ENCODE results near the gene DLK1. TPM values are rescaled to one million over a fixed set of nuclear protein-coding genes. Genes with fewer than 3 reads are reported as not detected.

The DLK1 gene
- total RNA-seq, 1 donor from 2014 or later = 0.39 TPM

DNA sequence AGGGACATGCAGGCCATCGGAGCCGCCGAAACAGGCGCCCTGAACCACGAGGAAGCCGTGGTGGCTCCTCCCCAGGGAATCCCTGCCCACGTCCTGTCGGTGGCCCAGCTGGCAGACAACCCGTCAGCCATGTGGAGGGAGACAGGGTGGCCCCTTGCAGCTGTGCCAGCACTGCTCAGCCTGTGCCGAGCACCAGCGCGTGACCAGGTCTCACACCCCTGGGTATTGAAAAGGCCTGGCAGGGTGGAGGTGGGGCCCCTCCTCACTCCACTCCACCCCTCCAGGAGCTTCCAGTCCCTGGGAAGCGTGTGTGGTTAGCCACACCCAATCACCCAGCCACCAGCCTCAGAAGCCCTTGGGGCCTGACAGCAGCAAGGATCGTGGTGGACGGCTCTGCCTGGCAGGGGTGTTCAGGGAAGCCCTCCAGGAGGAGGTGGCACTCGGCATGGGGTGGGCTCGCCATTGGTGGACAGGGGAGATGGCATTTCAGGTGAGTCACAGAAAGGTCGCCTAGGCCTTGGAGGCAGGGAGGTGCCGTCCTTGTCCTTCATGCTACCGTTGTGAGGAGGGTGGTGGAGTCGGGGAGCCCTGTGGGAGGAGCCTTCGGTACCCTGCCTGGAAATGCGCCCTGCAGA, 12.3 kb upstream of the DLK1 start:
- DNase-seq (ENCODE audit: low spot score) = no peak

GRCh38 chr14:100715332-100715731, 11.4 kb upstream of the DLK1 start:
- no peak for DNase-seq (ENCODE audit: low spot score)

- DNase-seq (ENCODE audit: low spot score) = no peak
Measured at GRCh38 chr14:100715803-100716202, 10.9 kb upstream of the DLK1 start.

DNA sequence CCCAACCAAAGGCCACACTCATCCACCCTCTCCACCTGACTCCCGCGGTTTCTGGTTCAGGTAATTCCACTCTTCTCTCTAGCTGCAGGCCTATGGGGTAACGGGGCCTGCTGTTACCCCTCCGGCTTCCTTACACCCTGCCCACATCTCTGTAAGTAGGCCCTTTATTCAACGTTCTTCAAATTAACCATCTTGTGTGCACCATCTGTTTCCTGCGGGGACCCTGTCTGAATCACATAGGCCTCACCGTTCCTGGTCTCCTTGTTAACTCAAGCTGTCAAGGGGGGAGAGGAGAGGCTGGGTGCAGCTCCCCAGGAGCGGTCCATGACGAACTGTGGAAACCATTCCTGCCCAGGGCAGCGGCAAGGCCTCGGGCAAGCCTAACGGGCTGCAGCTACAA, 9.3 kb upstream of the DLK1 start:
- no peak for DNase-seq (ENCODE audit: low spot score)

GRCh38 chr14:100719976-100720520, 6.6 kb upstream of the DLK1 start:
- DNase-seq (ENCODE audit: low spot score) = no peak

- no peak for DNase-seq (ENCODE audit: low spot score)
Measured at GRCh38 chr14:100721568-100721967, 5.1 kb upstream of the DLK1 start.

- DNase-seq (ENCODE audit: low spot score) = no peak
Measured at GRCh38 chr14:100722367-100722766, 4.3 kb upstream of the DLK1 start.

DNA sequence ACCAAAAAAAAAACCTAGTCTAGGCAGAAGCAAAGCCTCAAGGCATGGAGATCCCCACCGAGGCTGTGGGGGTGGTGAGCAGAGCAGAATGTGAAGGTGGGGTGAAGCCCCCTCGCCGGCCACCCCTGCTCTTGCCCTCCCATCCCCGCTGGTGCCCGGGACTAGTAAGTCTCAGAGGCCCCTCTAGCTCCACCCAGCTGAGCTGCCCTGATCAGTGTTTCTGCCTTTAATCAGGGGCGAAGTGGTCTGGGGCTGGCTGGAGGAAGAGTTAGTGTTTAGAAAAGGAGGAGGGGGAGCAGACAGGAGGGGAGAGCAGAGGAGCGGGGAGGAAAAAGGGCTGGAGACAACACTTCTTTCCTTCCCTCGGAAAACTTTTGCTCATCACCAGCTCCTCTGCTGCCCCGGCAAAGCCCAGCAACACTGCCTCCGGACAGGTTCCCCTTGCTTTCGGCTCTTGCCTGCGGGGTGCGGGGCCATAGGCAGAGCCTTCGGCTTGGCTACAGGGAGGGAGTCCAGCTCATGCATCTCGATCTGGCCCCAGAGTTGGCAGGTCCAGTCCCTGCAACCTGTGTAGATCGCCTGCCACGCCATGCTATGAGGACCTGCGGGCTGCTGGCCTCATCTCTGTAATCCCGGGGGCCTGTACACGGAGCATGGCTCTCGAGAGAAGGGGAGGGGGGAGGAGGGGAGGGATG, 3.4 kb upstream of the DLK1 start:
- DNase-seq (ENCODE audit: low spot score) = no peak

- DNase-seq (ENCODE audit: low spot score) = no peak
Measured at GRCh38 chr14:100723830-100724437, 2.8 kb upstream of the DLK1 start.

DNA sequence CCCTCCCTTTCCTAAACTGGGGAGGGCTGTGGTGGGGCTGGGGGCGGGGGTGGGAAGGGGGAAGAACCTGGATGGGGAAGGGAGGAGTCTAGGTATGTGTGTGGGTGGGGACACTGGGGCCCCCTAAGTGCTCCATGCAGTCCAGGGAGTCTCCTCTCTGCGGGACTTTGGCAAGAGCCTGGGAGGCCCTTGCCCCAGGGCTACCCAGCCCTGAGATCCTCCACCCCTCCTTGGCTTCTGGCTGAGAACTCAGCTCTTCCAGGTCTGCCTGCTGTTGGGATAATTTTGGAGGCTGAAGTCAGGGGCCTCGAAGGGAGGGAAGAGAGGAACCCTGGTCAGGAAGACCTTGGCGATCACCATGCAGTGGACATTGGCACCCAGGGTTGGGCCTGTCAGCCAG, 2.2 kb upstream of the DLK1 start:
- no peak for DNase-seq (ENCODE audit: low spot score)

GRCh38 chr14:100725587-100726387, 905 bp upstream of the DLK1 start:
- DNase-seq (ENCODE audit: low spot score) = no peak

DNA sequence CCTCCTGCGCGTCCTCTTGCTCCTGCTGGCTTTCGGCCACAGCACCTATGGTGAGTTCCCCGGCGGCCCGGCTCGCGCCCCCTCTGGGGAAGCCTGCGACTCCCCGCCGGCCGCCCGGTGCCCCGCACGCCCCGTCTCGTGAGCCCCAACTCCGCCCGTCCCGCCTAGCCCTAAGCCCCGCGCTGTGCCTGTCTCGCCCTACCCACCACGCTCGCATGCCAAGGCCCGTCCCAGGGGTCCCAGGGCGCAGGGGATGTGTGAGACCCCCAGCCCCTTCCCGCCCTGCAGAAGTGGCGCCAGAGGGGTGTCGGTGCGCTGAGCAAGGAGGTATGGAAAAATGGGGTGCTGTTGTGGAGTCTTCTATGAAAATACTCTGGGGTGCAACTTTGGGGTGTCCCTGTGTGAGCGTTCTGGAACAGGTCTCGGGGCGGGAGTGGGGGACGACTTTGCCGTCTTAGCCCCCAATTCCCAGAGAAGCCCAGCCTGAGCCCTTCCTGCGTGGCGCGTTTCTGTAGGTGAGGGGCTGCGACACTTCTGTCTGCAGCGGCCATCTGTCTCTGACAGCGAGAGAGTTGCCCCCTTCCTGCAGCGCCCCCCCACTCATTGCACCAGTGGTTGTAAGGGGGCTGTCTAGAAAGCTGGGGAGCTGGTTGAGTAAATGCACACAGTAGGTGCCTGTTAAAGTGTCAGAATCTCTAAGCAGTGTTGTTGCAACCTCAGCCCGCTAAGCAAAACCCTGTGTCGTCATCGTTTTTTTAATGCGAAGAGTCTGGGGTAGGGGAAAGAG, 587 bp downstream of the DLK1 start:
- no peak for DNase-seq (ENCODE audit: low spot score)

DNA sequence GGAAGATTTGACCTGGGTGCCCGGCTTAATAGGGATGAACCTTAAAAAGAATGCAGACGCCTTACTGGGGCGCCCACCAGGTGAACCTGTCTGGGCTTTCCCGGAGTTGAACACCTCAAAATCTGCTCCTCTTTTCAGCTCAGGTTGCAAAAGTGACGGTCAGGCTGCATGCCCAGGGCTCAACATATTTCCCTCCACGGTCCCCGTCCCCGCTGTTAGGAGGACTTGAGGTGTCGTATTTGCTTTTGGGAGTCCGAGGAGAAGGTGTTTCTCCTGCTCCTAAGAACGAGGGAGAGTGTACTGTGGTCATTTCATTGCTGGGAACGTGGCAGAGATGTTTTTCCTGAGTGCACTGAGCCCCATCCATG, 1.2 kb downstream of the DLK1 start:
- DNase-seq (ENCODE audit: low spot score) = no peak

GRCh38 chr14:100728962-100729361, 2.3 kb downstream of the DLK1 start:
- DNase-seq (ENCODE audit: low spot score) = no peak

DNA sequence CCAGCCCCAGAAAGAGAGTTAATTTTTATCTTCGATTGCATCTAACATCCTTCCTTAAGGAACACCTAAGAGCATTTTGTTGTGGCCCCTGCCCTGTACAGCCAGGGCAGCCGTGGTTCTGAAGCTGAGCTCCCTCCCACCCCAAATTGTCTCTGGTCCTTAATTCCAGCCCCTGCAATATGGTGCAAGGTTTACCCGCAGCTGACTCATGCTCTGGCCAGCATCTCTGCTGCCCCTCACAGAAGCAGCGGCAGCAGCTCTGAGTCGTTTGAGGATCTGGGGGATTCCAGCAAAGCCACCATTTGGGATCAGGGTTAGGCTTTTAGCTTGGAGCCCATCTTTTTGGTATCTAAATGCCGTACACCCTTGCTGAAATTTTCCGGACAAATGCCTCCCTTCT, 3.3 kb downstream of the DLK1 start:
- DNase-seq (ENCODE audit: low spot score) = no peak

- no peak for DNase-seq (ENCODE audit: low spot score)
Measured at GRCh38 chr14:100730581-100730980, 3.9 kb downstream of the DLK1 start.

- no peak for DNase-seq (ENCODE audit: low spot score)
Measured at GRCh38 chr14:100731011-100731670, 4.4 kb downstream of the DLK1 start.

GRCh38 chr14:100731846-100732765, 5.4 kb downstream of the DLK1 start:
- no peak for DNase-seq (ENCODE audit: low spot score)

GRCh38 chr14:100732766-100733100, 6.0 kb downstream of the DLK1 start:
- DNase-seq (ENCODE audit: low spot score) = no peak

Measured in ureter (tissue), 1 donor.